CD4-positive, alpha-beta T cell treated with Interleukin-6 for 4 hours (primary cell): Measurements from ENCODE around the gene USH1C.

Experiments used
- DNase-seq: peaks from one replicate; pipeline ENCODE4 v3.0.0-alpha.2; 2020; ENCODE audit warnings: mixed read lengths

USH1C gene

GRCh38 chr11:17568944-17569343 lies 24.7 kb upstream of the USH1C start:
- no peak for DNase-seq

GRCh38 chr11:17564687-17565042 lies 20.4 kb upstream of the USH1C start:
- no peak for DNase-seq

GRCh38 chr11:17563961-17564686 lies 19.9 kb upstream of the USH1C start:
- no peak for DNase-seq

GRCh38 chr11:17563231-17563646 lies 19.0 kb upstream of the USH1C start:
- DNase-seq, result no peak

- DNase-seq, result no peak
Observed at GRCh38 chr11:17561526-17561925, 17.3 kb upstream of the USH1C start.

- no peak for DNase-seq
Observed at GRCh38 chr11:17561111-17561415, 16.8 kb upstream of the USH1C start.

GRCh38 chr11:17560281-17561110 lies 16.3 kb upstream of the USH1C start:
- no peak for DNase-seq

GRCh38 chr11:17559341-17560087 lies 15.3 kb upstream of the USH1C start:
- DNase-seq, result no peak

- DNase-seq, result no peak
Observed at GRCh38 chr11:17558916-17559315, 14.7 kb upstream of the USH1C start.

- DNase-seq, result no peak
Observed at GRCh38 chr11:17558025-17558780, 14.0 kb upstream of the USH1C start.

- no peak for DNase-seq
Observed at GRCh38 chr11:17556999-17557398, 12.8 kb upstream of the USH1C start.

GRCh38 chr11:17554487-17554886 lies 10.3 kb upstream of the USH1C start:
- DNase-seq, result no peak

- no peak for DNase-seq
Observed at GRCh38 chr11:17553249-17553546, 9.0 kb upstream of the USH1C start.

- DNase-seq, result no peak
Observed at GRCh38 chr11:17552392-17553248, 8.4 kb upstream of the USH1C start.

- DNase-seq, result no peak
Observed at GRCh38 chr11:17552041-17552355, 7.8 kb upstream of the USH1C start.

- DNase-seq, result no peak
Observed at GRCh38 chr11:17551347-17552040, 7.3 kb upstream of the USH1C start.

- DNase-seq, result no peak
Observed at GRCh38 chr11:17550450-17551346, 6.5 kb upstream of the USH1C start.

- no peak for DNase-seq
Observed at GRCh38 chr11:17548444-17548843, 4.2 kb upstream of the USH1C start.

GRCh38 chr11:17547932-17548331 lies 3.7 kb upstream of the USH1C start:
- no peak for DNase-seq

GRCh38 chr11:17547051-17547577 lies 2.9 kb upstream of the USH1C start, which contains the start of gene OTOG:
Gene OTOG (plus strand): TSS chr11:17547259. CDS start chr11:17547373, 114 bp downstream.
- DNase-seq, result no peak
